Fibroblast of skin of abdomen (primary cell): Measurements from ENCODE around the gene MATN3.
A peak's percentile ranks its signal among the peaks of the same experiment; 100 is the strongest.

Source experiments
- DNase-seq: peaks from one replicate; pipeline ENCODE4 v3.0.0-alpha.2; 2013

MATN3 gene

DNA sequence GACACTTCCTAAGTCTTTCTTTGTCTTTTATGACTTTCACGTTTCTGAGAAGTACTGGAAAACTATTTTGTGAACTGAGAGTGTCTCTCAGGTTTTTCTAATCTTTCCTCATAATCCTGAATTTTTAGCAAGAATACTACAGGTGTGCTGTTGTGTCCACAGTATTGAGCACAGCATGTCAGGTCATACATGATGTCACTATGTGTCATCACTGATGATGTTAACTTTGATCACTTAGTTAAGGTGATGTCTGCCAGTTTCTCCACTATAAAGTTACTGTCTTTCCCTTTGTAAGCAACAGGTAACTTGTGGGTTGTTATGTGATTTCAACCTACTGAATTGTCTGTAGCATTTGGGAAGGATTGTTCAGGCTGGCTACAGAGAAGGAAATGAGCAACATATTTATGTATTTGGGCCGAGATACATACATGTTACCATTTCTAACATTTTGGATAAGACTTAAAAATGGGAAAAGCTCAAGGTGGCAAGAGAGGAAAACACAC, 11.1 kb downstream of the MATN3 start:
- no peak for DNase-seq

GRCh38 chr2:19993731-19994130, 18.7 kb downstream of the MATN3 start:
- no peak for DNase-seq

DNA sequence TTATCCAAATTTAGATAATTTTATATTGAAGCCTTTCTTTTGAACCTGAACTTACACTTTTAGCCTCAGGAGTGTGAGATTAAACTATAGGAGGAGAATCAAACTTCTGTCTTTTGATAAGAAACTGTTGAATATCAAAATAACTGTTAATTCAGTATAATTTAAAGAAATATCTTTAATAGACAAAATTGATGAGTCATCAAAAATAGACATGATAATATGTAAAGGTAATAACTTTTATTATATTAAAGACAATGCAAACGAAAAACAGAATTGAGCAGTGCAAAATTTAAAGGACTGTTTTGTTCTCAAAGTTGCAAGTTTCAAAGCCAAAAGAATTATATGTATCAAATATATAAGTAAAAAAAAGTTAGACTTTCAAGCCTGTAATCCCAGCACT, 20.6 kb downstream of the MATN3 start:
- no peak for DNase-seq

- no peak for DNase-seq
Observed at GRCh38 chr2:19990416-19990728, 22.1 kb downstream of the MATN3 start.

GRCh38 chr2:19989667-19990415, 22.6 kb downstream of the MATN3 start, which contains the start of gene WDR35:
Gene WDR35, minus strand, starts transcription at chr2:19990105. Its CDS starts 90 bp downstream, at chr2:19990015.
- DNase-seq, result peak; percentile 88

- DNase-seq, result no peak
Observed at GRCh38 chr2:19989342-19989666, 23.2 kb downstream of the MATN3 start.

DNA sequence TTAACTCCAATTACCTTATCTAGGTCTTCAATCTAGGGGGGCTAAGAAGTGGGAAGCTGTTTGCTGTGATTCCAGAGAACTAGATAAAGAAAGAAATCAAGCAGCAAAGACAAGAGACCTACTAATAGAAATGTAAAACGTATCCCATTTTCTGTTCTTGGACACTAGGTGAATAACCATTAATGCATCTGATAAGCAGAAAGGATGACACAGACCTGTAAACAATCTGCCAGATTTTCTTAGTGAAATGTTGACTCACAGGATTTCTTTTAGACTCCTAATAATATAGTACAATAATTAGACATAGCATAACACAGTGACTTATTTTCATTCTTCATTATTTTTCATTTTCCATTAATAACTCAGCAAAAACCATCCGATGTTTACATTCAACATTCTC, 23.9 kb downstream of the MATN3 start:
- no peak for DNase-seq

DNA sequence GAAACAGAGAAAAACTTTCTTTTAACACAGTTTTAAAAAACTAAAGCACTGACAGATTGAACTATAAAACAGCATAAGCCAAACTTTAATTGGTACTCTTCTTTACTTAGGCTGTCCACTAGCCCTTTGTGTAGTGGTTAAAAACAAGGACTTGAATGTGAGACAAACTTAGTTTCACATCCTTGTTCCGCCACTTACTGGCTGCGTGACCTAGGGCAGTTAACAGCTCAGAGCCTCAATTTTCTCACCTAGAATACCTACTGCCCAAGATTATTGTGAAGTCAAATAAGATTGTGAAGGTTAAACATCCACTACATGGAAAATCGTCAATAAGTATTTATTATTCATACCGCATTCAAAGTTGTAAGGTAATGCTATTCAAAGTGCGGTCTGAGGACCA, 24.5 kb downstream of the MATN3 start:
- DNase-seq, result no peak

GRCh38 chr2:19982268-19982667, 30.2 kb downstream of the MATN3 start:
- DNase-seq, result peak; percentile 8

GRCh38 chr2:19979932-19980331, 32.5 kb downstream of the MATN3 start:
- DNase-seq, result no peak

DNA sequence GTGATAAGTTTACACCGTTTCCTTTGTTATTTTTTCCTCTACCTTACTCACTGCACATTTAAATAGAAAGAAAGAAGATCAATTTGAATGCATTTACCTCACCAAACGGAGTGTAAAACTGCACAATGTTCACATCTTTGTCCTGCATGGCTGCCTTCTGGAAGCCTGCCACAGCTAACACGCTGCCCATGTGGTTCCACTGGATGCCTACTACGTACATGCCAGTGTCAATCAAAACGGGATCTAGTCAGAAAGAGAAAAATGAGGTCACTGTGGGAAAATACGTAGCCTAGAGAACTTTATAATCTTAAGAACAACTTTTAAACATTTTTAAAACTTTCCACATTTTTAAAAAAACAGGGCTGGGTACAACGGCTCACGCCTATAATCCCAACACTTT, 39.0 kb downstream of the MATN3 start:
- DNase-seq, result no peak

DNA sequence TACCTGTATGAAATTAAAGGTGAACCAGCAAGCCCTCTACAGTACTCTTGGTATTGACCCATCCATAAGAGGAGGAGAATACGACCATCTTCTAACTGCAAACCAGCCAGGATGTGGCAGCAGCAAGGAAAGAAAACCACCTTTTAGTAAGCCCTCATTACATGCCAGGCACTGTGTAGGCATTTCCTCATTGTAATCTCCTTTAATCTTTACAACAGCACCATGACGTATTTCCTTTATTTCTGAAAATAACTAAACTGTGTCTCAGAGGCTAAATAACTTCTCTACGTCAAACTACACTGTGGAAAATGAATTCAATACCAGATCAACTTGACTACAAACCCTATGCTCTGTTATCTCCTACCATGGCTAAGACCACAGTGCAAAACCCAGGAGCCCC, 40.8 kb downstream of the MATN3 start:
- DNase-seq, result no peak

DNA sequence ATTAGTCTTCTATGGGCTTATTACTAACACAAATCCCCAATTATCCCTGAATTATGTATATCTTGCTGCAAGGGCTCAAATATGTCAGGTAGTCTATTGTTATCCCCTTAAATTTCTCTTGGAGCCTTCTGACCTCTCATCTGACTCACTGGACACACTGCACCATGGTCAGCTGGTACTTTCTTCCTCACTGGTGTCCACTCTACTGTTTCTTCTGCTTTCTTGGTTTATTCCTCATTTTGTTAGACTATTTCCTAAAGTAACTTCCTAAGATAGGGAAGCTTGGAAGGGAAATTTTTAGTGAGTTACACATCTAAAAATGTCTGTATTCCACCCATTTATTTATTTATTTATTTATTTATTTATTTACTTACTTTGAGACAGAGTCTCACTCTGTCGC, 49.1 kb downstream of the MATN3 start:
- DNase-seq, result no peak

DNA sequence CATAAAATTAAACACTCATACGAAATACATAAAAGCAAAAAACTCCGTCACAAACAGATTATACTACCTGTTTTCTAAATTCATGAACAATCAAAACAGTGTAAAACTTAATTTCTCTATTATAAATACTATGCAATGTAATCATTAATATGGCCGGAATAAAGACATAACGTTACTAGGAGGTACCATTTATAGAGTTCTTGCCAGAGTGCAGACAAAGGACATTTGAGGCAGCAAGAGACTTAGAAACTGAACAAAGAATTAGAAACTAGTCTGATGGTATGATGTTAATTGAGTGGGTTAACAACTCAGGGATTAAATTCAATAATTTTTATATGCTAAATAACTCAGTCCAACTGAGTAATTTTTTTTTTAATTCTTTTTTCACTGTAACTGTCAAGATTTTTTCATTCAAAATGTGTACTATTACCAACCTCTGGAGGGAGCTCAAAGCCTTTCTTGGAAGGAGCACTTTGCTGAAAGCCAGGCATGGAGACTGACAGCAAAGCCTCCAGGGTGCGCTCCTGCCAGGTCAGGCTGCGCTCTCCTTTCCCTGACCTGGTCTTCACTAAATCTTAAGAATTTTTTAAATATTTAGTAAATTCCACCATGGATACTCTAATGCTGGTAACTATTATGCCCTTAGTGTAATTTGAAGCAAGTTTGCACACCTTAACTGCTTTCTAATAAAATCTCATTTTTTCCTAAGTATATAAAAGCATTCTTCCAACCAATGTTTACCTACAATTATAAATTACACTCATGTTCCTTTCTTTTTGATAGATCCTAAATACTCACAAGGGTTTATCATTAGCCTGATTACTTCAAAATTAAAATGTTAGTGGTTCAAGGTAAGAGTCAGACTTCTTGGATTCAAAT, 56.7 kb downstream of the MATN3 start:
- peak; percentile 71 for DNase-seq

- DNase-seq, result peak; percentile 46
Observed at GRCh38 chr2:19949071-19949470, 63.4 kb downstream of the MATN3 start.

DNA sequence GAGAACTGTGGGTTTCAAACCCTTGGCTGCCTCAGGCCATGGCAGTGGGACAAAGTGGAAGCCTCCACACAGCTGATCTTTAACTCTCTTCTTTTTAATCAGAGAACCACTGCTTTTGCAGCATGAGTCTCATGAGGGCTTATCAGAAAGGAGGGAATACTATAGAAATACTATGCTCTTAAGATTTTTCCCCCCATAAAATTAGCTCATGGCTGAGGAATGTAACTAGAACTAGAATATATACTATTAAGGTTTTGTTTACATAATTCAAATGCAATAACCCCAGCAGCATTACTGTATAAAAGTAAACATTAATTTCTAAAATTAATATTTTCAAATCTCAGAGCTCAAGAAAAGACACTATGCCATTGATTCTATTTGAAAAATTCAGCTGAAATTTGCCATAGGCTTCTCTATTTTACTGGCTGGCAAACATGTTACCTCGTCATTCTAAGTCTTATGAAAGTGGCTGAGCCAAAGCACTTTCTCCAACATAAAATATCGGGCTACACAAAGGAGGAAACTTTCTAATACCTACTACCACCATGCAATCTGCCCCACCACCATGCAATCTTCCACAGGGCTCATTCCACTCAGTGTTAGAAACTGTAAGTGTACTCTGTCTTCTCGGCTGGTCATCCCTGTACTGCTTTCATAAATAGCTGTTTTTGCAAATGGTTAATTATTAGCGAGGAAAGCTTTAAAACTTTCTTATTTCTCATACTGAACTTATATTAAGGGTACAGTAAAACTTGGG, 65.1 kb downstream of the MATN3 start:
- DNase-seq, result peak; percentile 5

- DNase-seq, result no peak
Observed at GRCh38 chr2:19944205-19944845, 68.1 kb downstream of the MATN3 start.

GRCh38 chr2:19943189-19943588, 69.3 kb downstream of the MATN3 start:
- DNase-seq, result no peak

DNA sequence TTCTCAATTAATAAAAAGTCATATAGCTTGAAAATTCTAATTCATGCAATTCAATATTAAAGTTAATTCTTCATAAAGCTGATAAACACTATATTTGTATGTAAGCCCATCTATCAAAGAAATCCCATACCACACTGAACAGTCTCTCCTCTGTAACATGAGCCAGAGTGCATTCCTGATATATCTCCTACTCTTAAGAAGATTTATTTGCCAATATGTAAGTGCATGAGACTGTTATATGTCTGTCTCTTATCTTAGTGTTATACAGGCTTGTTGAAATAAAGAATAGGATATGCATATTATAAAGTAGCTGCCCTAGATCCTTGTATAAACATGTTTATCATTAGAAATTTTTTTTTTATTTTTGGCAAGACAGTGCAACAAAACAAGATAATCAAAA, 70.3 kb downstream of the MATN3 start:
- no peak for DNase-seq
